CMK (cell line): ENCODE measurements around the gene EGR2.

Experiments used
- DNase-seq: peaks from one replicate; pipeline ENCODE4 v3.0.0-alpha.2; 2010; ENCODE audit warnings: low read depth

EGR2 gene

GRCh38 chr10:62816331-62817120 lies at the start of gene EGR2:
Gene EGR2 (minus strand): TSS chr10:62816366. CDS start chr10:62816029, 337 bp downstream.
- peak; percentile 46 for DNase-seq

- DNase-seq: no peak
Observed at GRCh38 chr10:62862447-62862846, 46.3 kb upstream of the EGR2 start.

GRCh38 chr10:62861507-62861906 lies 45.3 kb upstream of the EGR2 start:
- no peak for DNase-seq

GRCh38 chr10:62860946-62861345 lies 44.8 kb upstream of the EGR2 start:
- DNase-seq: no peak

DNA sequence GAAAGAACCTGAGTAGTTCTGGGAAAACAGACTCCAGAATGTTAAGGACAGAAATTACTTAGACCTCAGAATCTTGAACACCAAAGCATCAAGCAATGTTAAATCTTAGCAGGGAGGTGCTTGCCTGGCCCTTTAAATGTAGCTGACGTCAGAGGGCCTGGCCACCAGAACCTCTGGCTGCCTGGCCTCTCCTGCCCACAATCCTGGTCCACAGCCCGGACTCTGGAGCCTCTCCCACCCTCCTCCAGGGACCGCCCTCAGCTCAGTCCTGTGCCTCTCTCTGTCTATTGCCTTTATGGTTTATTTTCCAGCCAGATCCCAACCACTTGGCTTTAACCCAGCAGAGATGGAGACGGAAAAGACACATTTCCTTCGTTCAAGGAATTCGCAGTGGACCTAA lies 42.2 kb upstream of the EGR2 start:
- no peak for DNase-seq

GRCh38 chr10:62856021-62856420 lies 39.9 kb upstream of the EGR2 start:
- no peak for DNase-seq

DNA sequence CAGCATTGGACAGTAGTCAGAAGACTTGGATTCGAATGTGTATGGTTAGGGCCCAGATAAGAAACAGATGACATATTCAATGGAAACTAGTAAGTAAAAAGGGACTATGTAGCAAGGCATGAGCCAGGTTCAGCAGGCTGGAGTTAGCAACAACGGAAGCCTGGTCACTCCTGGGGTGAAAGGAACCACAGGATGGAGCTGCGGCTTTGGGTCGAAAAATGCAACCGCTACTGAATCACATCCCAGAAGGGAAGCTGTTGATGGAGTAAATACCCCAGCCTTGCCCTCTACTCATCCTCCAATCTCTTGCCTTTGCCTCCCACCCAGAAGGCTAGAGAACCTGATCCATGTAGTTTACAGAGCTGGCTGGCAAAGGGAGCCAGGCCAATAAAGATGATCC lies 37.5 kb upstream of the EGR2 start:
- DNase-seq: no peak

DNA sequence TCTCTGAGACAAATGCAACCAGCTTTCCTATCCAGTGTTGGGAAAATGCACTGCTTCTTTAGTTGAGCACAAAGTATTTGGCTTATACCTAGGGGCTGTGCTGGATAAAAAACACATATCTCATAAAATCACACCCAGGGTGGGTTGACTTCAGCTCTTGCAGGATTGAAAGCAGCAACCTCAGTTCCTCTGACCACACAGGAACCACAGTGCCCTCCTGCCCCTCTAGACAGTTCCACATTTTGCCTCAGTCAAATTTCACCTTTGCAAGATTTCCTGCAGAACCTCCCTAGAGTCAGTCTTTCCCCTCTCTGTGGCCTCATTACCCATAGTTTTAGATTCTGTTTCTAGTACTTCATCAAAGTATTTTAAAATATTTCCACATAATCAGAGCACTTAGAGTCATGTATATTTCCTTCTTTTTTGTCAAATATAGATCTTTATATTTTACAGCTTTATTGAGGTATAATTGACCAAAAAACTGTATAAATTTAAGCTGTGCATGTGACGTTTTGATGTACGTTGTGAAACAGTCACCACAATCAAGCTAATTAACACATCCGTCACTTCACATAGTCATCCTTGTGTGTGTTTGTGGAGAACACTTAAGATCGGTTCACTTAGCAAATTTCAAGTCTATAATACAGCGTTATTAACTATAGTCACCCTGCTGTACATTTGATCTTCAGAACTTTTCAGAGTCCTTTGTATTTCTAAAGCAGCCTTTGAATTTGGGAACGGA lies 37.0 kb upstream of the EGR2 start:
- DNase-seq: no peak

DNA sequence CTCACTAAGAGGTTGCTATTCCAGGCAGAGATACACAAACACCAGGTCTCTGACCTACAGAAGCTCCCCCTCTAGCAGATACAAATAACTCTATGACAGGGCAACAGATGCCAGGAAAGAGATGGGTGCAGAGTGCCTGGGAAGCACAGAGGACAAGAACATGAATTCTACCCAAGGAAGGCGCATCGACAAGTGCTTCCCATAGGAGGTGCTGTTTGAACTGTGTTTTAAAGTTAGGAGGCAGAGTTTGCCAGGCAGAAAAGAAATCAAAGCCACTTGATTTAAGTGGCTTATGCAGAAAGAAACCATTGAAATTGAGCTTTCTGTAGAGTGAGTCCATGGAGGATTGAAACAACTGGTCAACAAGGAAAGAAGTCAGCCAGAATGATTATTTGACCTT lies 35.3 kb upstream of the EGR2 start:
- DNase-seq: no peak

- no peak for DNase-seq
Observed at GRCh38 chr10:62850646-62851045, 34.5 kb upstream of the EGR2 start.

DNA sequence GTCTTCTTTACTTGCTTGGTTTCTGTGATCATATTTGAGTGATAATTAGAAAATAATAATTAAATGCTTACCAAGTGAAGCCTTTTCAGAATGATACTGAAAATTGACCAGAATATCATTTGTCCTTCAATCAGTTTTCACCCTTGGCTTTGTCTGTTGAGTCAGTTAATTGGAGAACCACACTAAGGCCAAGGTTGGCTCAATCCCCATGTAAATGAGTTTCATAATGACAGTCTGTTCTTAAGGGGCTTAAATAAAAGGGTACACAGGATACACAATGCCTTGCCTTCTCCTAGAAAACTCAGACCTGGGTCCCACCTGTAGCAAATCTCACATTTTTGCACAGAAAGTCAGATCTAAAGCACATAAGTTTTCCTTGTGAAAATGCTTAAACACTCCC lies 31.3 kb upstream of the EGR2 start:
- DNase-seq: no peak

GRCh38 chr10:62844280-62845011 lies 28.3 kb upstream of the EGR2 start:
- no peak for DNase-seq

GRCh38 chr10:62843600-62843999 lies 27.4 kb upstream of the EGR2 start:
- DNase-seq: peak; percentile 20

- no peak for DNase-seq
Observed at GRCh38 chr10:62842983-62843382, 26.8 kb upstream of the EGR2 start.

- no peak for DNase-seq
Observed at GRCh38 chr10:62839590-62839989, 23.4 kb upstream of the EGR2 start.

DNA sequence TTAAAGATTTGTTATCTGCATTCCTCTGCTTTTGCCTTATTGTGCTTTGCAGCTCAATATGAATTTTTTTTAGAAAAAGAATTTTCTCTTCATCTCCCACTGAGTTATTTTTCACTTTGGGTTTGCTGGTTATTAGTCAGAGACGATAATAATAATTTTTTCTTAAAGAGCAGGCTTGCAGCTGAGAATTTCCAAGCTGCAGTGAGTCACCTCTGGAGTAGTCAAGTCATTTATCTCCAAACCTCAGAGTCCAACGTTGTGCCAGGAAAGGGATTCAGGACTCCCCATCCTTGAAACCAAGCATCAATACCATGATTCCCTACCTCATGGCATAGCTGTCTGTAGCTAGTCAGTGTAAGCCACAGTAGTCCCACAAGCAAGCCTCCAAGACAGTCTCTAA lies 15.2 kb upstream of the EGR2 start:
- DNase-seq: no peak

- DNase-seq: no peak
Observed at GRCh38 chr10:62830679-62831078, 14.5 kb upstream of the EGR2 start.

DNA sequence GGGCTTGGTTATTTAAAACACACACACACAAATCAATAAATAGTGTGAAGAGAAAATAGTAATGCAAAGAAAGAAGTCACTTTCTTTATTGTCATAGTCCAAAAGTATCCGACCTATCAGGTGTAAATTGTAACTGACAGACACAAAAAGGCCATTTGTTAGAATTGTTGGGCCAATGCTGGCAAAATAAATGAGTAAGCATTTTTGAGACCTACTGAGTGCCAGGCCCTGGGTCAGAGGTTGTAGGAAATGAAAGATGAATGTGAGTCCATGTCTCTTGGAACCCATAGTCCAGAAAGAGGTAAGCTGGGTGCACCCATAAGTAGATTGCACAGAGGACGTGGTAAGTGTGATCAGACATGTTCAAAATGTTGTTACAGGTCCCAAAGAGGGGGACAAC lies 13.5 kb upstream of the EGR2 start:
- no peak for DNase-seq

- DNase-seq: no peak
Observed at GRCh38 chr10:62826273-62826672, 10.1 kb upstream of the EGR2 start.

- no peak for DNase-seq
Observed at GRCh38 chr10:62820586-62820985, 4.4 kb upstream of the EGR2 start.

DNA sequence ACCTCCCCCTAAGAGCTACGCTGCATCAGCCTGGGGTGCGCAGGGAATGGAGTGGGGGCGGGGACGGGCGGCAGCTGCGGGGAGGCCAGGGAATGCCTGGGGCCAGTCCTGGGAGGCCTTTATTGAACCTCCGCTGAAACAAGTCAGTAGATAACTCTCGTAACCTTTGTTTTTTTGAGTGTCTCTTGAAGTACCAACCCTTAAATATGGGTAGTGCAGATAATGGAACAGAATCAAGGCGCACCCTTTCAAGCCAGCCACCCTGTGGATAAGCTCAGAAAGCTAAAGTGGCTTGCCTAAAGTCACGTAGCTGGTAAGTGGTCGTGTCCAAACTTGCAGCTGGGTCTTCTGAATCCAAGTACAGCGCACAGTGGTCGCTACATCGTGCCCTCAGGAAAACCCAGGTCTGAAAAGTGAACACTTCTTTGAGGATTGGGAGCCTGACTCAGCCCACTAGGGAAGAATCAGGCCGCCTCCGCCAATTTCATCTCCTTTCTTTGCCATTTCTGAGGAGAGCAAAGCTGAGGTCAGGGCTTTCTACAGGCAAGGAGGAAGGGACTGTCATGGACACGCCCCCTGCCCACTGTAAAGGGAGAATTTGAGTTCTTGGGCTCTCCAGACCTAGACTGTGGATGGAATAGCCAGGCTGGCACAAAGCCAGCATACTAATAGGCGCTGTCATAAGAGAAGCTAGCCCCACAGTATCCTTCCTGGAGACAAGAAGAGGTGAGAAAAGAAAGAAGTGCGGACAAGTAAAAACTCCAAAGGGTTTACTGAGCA lies 3.2 kb upstream of the EGR2 start:
- no peak for DNase-seq

GRCh38 chr10:62818426-62819011 lies 2.4 kb upstream of the EGR2 start:
- no peak for DNase-seq
